Liver (tissue), 3 donors: ENCODE data around the gene KIFC3.
"Not testable (repeated sequence)": the region's sequence is repeated elsewhere in the genome, so short reads cannot be mapped to it uniquely, and the experiment has no call there.

Experiments used
- FOXA1 ChIP-seq: IDR thresholded peaks from 2 replicates; pipeline ENCODE4 v1.6.1; 2016; ENCODE audit warnings: antibody characterized with exemption
- GABPA ChIP-seq, 2 donors: IDR thresholded peaks in 1 of 2; conservative IDR thresholded peaks in 1 of 2; 2 replicates each; pipeline ENCODE4 v1.6.1; 2016; ENCODE audit warnings: antibody characterized with exemption in 2 of 2, mild to moderate bottlenecking in 1 of 2, moderate library complexity in 1 of 2
- HNF4G ChIP-seq: IDR thresholded peaks from 2 replicates; pipeline ENCODE4 v1.6.1; 2016; ENCODE audit warnings: antibody characterized with exemption
- JUND ChIP-seq, 2 donors: IDR thresholded peaks; 2 replicates each; pipeline ENCODE4 v1.6.1; 2016; ENCODE audit warnings: antibody characterized with exemption in 2 of 2
- NR2F2 ChIP-seq: IDR thresholded peaks from 2 replicates; pipeline ENCODE4 v1.6.1; 2016; ENCODE audit warnings: antibody characterized with exemption
- RAD21 ChIP-seq, 2 donors: IDR thresholded peaks; 2 replicates each; pipeline ENCODE4 v1.6.1; 2016; ENCODE audit warnings: antibody characterized with exemption in 2 of 2, mild to moderate bottlenecking in 2 of 2
- RXRA ChIP-seq, 2 donors: IDR thresholded peaks; 2 replicates each; pipeline ENCODE4 v1.6.1; 2017 to 2018; ENCODE audit warnings: antibody characterized with exemption in 2 of 2, mild to moderate bottlenecking in 1 of 2
- SP1 ChIP-seq: IDR thresholded peaks from 2 replicates; pipeline ENCODE4 v1.6.1; 2018; ENCODE audit warnings: antibody characterized with exemption, mild to moderate bottlenecking
- TAF1 ChIP-seq: conservative IDR thresholded peaks from 2 replicates; pipeline ENCODE4 v1.6.1; 2016; ENCODE audit warnings: antibody characterized with exemption, mild to moderate bottlenecking
- YY1 ChIP-seq: IDR thresholded peaks from 2 replicates; pipeline ENCODE4 v1.6.1; 2016; ENCODE audit warnings: antibody characterized with exemption, mild to moderate bottlenecking
- TF ChIP-seq, protein P1 (sequence below): IDR thresholded peaks from 2 replicates; pipeline ENCODE4 v1.6.1; 2016; ENCODE audit warnings: antibody characterized with exemption
- TF ChIP-seq, protein P2 (sequence below): fragments of 150-350 bp; IDR thresholded peaks from 2 replicates; pipeline ENCODE4 v1.5.1; 2017; ENCODE audit warnings: improper control_type of control experiment, low read depth, low read length; ENCODE audit not compliant: missing input control
- TF ChIP-seq, protein P3 (sequence below): IDR thresholded peaks from 2 replicates; pipeline ENCODE4 v1.6.1; 2016; ENCODE audit warnings: antibody characterized with exemption, mild to moderate bottlenecking
- TF ChIP-seq, protein P4 (sequence below): IDR thresholded peaks from 2 replicates; pipeline ENCODE4 v1.6.1; 2016; ENCODE audit warnings: antibody characterized with exemption
- donor health status: healthy.
- donor health status: healthy.

DNA sequence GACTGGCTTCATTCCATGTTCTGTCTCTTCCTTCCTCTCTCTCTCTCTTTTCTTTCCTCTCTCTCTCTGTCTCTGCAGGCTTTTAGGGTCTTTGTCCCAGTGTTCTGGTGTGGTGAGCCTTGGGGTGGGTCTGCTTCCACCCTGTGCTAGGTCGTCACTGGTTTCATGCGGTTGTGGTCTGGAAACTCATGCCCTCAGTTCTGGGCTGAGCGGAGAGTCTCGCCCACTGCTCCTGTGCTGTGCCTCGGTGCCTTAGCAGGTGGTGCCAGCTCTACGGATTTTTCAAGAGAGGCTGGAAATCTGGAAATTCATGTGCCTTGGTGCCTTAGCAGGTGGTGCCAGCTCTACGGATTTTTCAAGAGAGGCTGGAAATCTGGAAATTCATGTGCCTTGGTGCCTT lies 56.0 kb downstream of the KIFC3 start:
- TF ChIP-seq, protein P1, sequence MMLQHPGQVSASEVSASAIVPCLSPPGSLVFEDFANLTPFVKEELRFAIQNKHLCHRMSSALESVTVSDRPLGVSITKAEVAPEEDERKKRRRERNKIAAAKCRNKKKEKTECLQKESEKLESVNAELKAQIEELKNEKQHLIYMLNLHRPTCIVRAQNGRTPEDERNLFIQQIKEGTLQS, result not testable (repeated sequence)
- not testable (repeated sequence) for TF ChIP-seq HNF4G; FOXA1; TAF1; SP1; RAD21 (IDR thresholded peaks at IDR 0.05); GABPA (IDR thresholded peaks at IDR 0.05 in 1 of 2, conservative IDR thresholded peaks at IDR 0.05 in 1 of 2); YY1; JUND (IDR thresholded peaks at IDR 0.05); NR2F2; RXRA (IDR thresholded peaks at IDR 0.05)
- TF ChIP-seq, protein P2, sequence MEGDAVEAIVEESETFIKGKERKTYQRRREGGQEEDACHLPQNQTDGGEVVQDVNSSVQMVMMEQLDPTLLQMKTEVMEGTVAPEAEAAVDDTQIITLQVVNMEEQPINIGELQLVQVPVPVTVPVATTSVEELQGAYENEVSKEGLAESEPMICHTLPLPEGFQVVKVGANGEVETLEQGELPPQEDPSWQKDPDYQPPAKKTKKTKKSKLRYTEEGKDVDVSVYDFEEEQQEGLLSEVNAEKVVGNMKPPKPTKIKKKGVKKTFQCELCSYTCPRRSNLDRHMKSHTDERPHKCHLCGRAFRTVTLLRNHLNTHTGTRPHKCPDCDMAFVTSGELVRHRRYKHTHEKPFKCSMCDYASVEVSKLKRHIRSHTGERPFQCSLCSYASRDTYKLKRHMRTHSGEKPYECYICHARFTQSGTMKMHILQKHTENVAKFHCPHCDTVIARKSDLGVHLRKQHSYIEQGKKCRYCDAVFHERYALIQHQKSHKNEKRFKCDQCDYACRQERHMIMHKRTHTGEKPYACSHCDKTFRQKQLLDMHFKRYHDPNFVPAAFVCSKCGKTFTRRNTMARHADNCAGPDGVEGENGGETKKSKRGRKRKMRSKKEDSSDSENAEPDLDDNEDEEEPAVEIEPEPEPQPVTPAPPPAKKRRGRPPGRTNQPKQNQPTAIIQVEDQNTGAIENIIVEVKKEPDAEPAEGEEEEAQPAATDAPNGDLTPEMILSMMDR, result not testable (repeated sequence)
- TF ChIP-seq, protein P3, sequence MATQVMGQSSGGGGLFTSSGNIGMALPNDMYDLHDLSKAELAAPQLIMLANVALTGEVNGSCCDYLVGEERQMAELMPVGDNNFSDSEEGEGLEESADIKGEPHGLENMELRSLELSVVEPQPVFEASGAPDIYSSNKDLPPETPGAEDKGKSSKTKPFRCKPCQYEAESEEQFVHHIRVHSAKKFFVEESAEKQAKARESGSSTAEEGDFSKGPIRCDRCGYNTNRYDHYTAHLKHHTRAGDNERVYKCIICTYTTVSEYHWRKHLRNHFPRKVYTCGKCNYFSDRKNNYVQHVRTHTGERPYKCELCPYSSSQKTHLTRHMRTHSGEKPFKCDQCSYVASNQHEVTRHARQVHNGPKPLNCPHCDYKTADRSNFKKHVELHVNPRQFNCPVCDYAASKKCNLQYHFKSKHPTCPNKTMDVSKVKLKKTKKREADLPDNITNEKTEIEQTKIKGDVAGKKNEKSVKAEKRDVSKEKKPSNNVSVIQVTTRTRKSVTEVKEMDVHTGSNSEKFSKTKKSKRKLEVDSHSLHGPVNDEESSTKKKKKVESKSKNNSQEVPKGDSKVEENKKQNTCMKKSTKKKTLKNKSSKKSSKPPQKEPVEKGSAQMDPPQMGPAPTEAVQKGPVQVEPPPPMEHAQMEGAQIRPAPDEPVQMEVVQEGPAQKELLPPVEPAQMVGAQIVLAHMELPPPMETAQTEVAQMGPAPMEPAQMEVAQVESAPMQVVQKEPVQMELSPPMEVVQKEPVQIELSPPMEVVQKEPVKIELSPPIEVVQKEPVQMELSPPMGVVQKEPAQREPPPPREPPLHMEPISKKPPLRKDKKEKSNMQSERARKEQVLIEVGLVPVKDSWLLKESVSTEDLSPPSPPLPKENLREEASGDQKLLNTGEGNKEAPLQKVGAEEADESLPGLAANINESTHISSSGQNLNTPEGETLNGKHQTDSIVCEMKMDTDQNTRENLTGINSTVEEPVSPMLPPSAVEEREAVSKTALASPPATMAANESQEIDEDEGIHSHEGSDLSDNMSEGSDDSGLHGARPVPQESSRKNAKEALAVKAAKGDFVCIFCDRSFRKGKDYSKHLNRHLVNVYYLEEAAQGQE, result not testable (repeated sequence)
- TF ChIP-seq, protein P4, sequence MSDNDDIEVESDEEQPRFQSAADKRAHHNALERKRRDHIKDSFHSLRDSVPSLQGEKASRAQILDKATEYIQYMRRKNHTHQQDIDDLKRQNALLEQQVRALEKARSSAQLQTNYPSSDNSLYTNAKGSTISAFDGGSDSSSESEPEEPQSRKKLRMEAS, result not testable (repeated sequence)
